GM18526 (cell line): ENCODE results near the gene RAPGEF6.
A peak's percentile ranks its signal among the peaks of the same experiment; 100 is the strongest.

Experiments
- POLR2A ChIP-seq: IDR thresholded peaks from 3 replicates; pipeline ENCODE4 v1.6.1; 2011; ENCODE audit not compliant: insufficient read length; ENCODE audit errors: extremely low read depth

The RAPGEF6 gene

DNA sequence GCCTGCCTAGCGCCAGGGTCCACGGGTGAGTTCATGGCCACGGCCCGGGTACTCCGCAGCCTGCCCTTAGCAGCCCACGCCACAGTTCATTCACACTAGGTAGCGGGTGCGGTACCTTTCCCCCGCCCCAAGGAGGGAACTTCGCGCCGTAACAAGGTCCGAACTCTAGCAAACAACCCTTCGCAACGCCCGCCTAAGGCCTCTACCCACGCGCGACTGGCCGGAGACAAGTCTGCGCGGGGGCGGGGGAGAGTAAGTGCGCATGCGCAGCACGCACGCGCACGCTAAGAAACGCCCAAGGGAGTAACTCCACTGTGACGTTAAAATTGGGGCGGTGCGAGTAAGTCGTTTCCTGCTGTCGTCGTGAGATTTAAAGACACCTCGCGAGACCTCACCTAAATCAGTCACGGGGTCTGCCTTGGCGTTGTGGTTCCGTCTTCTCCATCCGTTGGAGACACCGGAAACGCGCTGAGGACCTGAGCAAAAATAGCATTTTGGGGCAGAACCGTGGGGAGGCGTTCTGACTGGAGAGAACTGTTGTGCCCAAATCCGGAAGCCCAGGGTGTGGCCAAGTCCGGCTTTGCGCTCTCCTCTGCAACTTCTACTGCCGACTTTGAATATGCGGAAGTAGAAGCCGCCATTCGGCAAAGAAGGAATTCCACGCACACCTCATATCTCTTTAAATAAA is at the start of gene RAPGEF6:
Gene RAPGEF6, minus strand, starts transcription at position 234 of the 688 bp plus-strand sequence. Its CDS starts 199 bp downstream, at position 35.
- TF ChIP-seq POLR2A, result peak; percentile 87

DNA sequence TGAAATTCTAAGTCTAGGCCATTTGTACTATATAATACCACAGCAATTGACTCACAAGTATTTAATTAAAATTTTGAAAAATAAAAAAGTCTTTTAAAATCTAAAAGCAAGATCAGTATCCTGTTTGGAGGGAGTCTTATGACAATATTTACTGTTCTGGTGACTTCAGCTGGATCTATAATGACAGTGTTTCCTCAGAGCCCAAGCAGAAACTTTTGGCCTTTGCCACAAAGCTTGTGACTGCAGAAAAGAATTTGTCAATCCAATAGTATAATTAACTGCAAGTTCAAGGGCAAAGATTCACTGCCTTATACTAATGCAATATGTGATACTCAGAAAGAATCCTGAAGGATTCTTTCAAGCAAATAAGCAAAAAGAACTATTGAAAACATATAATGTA is 49.6 kb upstream of the RAPGEF6 start:
- no peak for TF ChIP-seq POLR2A

DNA sequence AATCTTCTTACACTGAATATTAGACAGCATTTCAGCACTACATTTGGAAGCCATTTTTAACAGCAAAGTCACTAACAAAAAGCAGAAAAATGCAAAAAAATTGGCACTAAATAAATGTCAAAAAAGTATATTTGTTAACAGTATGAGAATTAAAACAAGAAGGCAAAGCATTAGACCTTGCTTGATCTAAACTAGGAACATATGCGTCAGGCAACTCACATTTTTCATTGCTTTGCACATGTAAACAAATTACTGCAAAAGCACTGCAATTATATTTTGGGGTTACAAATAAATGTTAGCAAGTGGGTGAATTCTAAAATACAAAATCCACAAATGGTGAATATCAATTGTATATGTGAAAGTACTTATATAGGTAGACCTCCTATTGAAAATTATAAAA is 49.0 kb upstream of the RAPGEF6 start:
- TF ChIP-seq POLR2A, result no peak

DNA sequence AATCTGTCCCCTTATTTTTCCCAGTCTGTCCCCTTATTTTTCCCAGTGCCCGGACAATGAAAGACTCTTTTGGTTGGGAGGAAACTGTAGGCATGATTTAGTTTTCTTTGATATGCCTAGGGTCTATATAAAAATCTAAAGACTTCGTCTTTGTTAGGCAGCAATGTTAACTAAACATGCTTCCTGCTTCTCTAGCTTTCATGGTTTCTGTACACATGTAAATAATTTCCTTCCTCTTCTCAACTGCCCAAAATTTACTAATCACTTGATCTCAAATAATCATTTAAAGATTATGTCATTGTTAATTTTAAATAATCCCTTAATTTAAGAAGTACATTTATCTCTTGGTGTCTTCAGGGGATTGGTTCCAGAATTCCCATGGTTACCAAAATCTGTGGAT is 47.8 kb upstream of the RAPGEF6 start:
- no peak for TF ChIP-seq POLR2A

- no peak for TF ChIP-seq POLR2A
These were observed 47.1 kb upstream of the RAPGEF6 start for GRCh38 chr5:131682175-131682574.

DNA sequence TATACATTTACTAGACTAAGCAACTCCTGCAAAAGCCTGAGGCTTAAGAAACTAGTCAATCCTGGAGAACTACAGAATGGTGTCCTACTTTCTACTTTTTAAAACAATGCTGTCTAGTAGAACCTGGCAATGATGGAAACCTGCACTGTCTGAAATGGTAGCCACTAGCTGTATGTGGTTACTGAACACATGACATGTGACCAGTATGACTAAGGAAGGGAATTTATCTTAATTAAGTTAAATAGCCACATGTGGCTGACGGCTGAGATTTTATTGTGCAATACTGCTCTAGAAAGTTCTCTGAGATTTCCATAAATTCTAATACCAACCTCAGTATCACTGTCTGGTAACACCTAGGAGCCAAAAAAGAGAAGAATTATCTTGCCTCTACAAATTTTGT is 44.9 kb upstream of the RAPGEF6 start:
- no peak for TF ChIP-seq POLR2A

DNA sequence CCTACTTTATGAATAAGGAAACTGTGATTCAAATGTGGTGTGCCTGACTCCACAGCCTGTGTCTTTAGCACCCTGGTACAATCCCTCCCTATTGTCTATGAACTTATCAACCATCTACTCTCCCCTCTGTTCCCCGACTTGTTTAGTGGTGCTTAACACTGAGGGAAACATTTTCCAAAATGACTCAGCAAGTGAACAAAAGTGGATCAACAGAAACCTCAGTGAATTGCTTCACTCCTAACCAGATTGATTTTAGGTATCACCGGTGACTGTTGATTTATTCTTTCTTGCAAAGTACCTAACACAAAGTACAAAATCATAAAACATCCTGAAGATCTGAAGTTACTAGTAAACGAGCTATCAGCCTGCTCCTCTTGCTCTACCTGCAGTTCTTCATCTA is 42.1 kb upstream of the RAPGEF6 start:
- no peak for TF ChIP-seq POLR2A

- no peak for TF ChIP-seq POLR2A
These were observed 37.7 kb upstream of the RAPGEF6 start for GRCh38 chr5:131672776-131673175.

DNA sequence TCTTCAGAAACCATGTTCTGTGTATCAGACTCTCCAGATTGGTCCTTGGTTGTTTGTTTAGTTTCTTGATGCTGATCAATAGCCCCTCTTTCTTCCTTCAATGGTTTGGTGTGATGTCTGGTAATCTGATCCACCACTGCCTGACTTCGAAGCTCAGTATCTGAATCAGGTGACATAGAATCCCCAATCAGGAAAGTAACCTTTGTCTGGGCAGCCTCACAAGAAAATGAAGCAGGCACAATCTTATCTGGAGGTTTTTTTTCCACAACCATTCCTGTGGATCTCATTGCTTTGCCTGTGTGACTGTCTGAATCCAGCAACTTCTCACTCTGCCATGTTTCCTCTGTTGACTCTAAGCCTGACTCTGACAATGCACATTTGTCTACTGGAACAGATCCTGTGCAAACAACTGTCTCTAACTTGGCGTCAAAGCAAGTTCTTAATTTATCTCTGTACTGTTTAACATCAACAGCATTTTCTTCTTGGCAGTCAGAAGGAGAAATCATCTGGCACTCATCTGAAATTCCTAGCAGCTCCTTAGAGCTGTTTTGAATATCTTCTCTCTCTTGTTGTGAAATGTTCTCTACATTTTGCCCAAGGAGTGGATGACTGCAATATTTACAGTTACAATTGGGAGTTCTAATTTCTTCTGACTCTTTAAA is 37.1 kb upstream of the RAPGEF6 start:
- TF ChIP-seq POLR2A, result no peak

DNA sequence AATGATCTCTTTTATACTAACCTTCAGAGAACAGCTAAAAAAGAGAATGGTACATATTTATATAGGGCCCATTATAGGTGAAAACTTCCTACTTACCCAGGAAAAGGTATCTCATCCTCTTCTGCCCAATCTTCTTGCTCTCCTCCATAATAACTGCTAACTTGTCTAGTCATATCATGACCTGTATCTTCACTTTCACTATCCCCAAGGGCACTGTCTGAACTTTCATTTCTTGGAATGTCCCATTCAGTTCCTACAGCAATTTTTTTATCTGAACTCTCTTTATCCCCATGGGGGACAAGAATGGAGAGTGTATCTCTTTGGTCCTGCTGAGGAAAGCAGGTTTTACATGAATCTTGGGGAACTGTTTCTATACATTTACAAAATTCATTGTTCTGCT is 36.4 kb upstream of the RAPGEF6 start:
- TF ChIP-seq POLR2A, result no peak

DNA sequence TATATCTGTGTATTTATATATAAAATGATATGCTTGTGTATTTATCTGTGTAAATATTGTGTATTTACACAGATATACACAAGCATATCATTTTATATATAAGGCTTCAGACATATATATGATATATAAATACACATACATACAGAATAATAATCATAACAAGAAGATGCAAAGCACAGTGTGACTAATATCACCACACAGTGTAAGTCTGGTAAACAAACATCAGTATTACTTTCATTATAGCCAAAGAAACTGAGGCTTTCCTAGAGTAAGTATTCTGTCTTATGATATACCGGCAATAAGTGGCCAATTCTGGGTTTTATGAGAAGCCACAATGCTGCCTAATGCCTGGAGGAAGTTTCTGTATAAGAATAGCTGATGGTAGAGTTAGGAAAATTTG is 29.9 kb upstream of the RAPGEF6 start:
- no peak for TF ChIP-seq POLR2A

DNA sequence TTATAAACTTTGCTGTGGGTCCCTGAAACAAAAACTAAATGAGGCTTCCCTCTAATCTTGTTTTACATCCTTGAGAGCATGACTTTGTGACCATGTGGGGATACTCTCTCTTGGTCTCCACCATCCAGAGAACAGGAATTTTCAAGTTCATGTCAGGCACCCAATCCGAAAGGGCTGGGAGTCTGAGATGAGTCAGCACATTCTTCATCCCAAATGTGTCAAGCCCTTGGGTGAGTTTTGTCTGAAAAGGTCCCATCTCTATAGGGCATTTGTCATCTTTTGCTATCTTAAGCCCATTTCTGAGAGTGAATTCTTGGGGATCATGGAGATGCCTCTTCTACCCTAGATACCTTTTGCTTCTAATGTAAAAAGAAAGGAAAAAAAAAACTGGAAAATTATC is 26.9 kb upstream of the RAPGEF6 start:
- TF ChIP-seq POLR2A, result no peak

DNA sequence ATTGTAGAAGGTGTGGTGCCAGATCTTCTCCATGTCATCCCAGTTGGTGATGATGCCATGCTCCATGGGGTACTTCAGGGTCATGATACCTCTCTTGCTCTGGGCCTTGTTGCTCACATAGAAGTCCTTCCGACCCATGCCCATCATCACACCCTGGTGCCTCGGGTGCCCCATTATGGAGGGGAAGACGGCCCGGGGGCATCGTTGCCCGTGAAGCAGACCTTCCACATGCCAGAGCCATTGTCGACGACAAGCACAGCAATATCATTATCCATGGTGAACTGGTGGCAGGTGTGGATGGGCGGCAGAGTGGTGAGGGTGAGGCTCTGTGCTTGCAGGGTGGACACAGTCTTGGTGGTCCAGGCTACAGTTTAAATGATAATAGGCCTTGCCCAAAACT is 24.8 kb upstream of the RAPGEF6 start:
- no peak for TF ChIP-seq POLR2A

DNA sequence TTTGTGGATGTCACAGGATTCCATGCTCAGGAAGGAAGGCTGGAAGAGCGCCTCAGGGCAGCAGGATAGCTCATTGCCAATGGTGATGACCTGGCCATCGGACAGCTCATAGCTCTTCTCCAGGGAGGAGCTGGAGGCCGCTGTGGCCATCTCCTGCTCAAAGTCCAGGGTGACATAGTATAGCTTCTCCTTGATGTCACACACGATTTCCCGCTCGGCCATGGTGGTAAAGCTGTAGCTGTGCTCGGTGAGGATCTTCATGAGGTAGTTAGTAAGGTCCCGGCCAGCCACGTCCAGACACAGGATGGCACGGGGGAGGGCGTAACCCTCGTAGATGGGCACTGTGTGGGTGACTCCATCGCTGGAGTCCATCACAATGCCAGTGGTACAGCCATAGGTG is 24.3 kb upstream of the RAPGEF6 start:
- TF ChIP-seq POLR2A, result no peak

DNA sequence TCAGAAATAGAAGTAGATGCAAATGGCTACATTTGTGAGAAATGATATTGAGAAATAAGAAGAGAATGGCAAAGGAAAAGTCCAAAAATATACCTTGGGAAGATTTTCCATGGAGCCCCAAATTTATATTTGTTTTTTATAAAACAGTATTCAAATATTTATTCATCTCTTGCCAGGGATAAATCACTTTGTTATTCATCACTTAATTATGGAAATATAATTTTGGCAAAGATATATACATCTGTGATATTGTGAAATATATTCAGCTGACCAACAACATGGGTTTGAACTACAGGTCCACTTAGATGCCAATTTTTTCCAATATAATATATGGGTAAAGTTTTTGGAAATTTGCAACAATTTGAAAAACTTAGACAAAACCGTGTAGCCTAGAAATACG is 19.7 kb upstream of the RAPGEF6 start:
- TF ChIP-seq POLR2A, result no peak

- TF ChIP-seq POLR2A, result no peak
These were observed 19.3 kb upstream of the RAPGEF6 start for GRCh38 chr5:131654309-131654708.

GRCh38 chr5:131649161-131649560 is 14.1 kb upstream of the RAPGEF6 start:
- TF ChIP-seq POLR2A, result no peak

- no peak for TF ChIP-seq POLR2A
These were observed 12.2 kb upstream of the RAPGEF6 start for GRCh38 chr5:131647048-131647769.
